Measurements from ENCODE around the gene COLEC12.
"Not testable (repeated sequence)": the region's sequence is repeated elsewhere in the genome, so short reads cannot be mapped to it uniquely, and the experiment has no call there.

Gene COLEC12

DNA sequence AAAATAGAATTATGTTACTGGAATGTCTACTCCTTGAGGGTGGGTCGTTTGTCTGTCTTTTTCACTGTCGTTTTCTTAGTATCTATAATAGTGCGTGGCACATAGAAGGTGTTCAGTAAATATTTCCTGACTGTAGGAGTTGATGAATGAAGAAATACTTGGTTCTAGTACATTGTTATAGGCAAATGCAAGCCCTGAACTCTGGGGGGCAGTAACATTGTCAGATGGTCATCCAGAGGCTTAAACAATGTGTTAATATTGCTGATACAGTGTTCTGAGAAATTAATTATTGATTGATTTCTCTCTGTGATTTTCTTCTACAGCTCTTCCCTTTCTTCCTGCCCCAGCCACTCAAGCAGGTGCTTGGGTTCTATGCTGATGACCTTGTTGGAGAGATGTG, 208.2 kb downstream of the COLEC12 start:
- no peaks in the 10 kb centered on the region for H3K4me1 Mint-ChIP-seq (ENCODE audit: low read depth)

GRCh38 chr18:289970-290369, 210.5 kb downstream of the COLEC12 start:
- H3K27me3 Mint-ChIP-seq (ENCODE audit: low read depth): peaks cover 12% of the 10 kb centered on the region
- not testable (repeated sequence) for H3K4me1 Mint-ChIP-seq (ENCODE audit: low read depth); DNase-seq (ENCODE audit: low spot score); H3K9me3 Mint-ChIP-seq; H3K36me3 Mint-ChIP-seq (ENCODE audit: low read depth); H3K4me3 Mint-ChIP-seq; H3K27ac Mint-ChIP-seq

More for the DNA sequence above, 208.2 kb downstream of the COLEC12 start:
- no peaks in the 10 kb centered on the region for H3K9me3 Mint-ChIP-seq
- H3K27ac Mint-ChIP-seq: no peak overlapping the region
- H3K27me3 Mint-ChIP-seq (ENCODE audit: low read depth): peaks cover 10% of the 10 kb centered on the region
- no peak overlapping the region for H3K4me3 Mint-ChIP-seq
- H3K36me3 Mint-ChIP-seq (ENCODE audit: low read depth): no peaks in the 10 kb centered on the region
- no peak for DNase-seq (ENCODE audit: low spot score)

- no peak for DNase-seq (ENCODE audit: low spot score)
- peaks cover 7% of the 10 kb centered on the region for H3K27me3 Mint-ChIP-seq (ENCODE audit: low read depth)
- H3K27ac Mint-ChIP-seq: no peak overlapping the region
- H3K36me3 Mint-ChIP-seq (ENCODE audit: low read depth): no peaks in the 10 kb centered on the region
- no peak overlapping the region for H3K4me3 Mint-ChIP-seq
- no peaks in the 10 kb centered on the region for H3K4me1 Mint-ChIP-seq (ENCODE audit: low read depth)
- no peaks in the 10 kb centered on the region for H3K9me3 Mint-ChIP-seq
These were observed 211.5 kb downstream of the COLEC12 start for GRCh38 chr18:289026-289425.

GRCh38 chr18:286515-287310, 213.8 kb downstream of the COLEC12 start:
- DNase-seq (ENCODE audit: low spot score): no peak
- H3K4me1 Mint-ChIP-seq (ENCODE audit: low read depth): no peaks in the 10 kb centered on the region
- no peak overlapping the region for H3K27ac Mint-ChIP-seq
- H3K4me3 Mint-ChIP-seq: no peak overlapping the region
- H3K27me3 Mint-ChIP-seq (ENCODE audit: low read depth): peaks cover 7% of the 10 kb centered on the region
- H3K9me3 Mint-ChIP-seq: no peaks in the 10 kb centered on the region
- no peaks in the 10 kb centered on the region for H3K36me3 Mint-ChIP-seq (ENCODE audit: low read depth)

DNA sequence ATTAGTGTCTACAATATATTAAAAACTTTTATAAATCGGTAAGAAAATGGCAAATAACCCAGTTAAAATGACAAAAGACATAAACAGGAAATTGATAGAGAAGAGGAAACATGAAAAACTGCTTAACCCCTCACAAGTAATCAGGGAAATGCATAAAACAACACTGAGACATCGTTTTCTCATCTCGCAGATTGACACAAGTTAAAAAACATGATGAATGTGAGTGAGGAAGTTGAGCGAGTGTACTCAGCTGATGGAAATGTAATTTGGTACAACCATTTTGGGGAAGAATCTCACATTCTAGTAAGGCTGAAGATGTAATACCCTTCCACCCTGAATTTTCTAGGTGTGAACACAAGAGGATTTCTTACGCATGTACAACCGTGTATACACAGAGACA, 214.7 kb downstream of the COLEC12 start:
- no peak for DNase-seq (ENCODE audit: low spot score)
- H3K27me3 Mint-ChIP-seq (ENCODE audit: low read depth): peaks cover 10% of the 10 kb centered on the region
- no peaks in the 10 kb centered on the region for H3K9me3 Mint-ChIP-seq
- H3K36me3 Mint-ChIP-seq (ENCODE audit: low read depth): no peaks in the 10 kb centered on the region
- no peak overlapping the region for H3K27ac Mint-ChIP-seq
- H3K4me3 Mint-ChIP-seq: no peak overlapping the region
- H3K4me1 Mint-ChIP-seq (ENCODE audit: low read depth): no peaks in the 10 kb centered on the region

- Mint-ChIP-seq H3K27me3 (ENCODE audit: low read depth) (peaks cover 8% of the 10 kb centered on the region), H3K4me1 (ENCODE audit: low read depth) (no peaks in the 10 kb centered on the region), H3K4me3 (no peak overlapping the region), H3K36me3 (ENCODE audit: low read depth) (no peaks in the 10 kb centered on the region), H3K27ac (no peak overlapping the region), H3K9me3 (no peaks in the 10 kb centered on the region)
- DNase-seq (ENCODE audit: low spot score): no peak
These were observed 225.0 kb downstream of the COLEC12 start for GRCh38 chr18:275486-275885.

- Mint-ChIP-seq H3K4me1 (ENCODE audit: low read depth) (peaks cover 6% of the 10 kb centered on the region), H3K4me3 (no peak overlapping the region), H3K27me3 (ENCODE audit: low read depth) (peaks cover 8% of the 10 kb centered on the region), H3K27ac (no peak overlapping the region), H3K36me3 (ENCODE audit: low read depth) (no peaks in the 10 kb centered on the region), H3K9me3 (no peaks in the 10 kb centered on the region)
- DNase-seq (ENCODE audit: low spot score): no peak
These were observed 226.2 kb downstream of the COLEC12 start for GRCh38 chr18:274313-274712.

DNA sequence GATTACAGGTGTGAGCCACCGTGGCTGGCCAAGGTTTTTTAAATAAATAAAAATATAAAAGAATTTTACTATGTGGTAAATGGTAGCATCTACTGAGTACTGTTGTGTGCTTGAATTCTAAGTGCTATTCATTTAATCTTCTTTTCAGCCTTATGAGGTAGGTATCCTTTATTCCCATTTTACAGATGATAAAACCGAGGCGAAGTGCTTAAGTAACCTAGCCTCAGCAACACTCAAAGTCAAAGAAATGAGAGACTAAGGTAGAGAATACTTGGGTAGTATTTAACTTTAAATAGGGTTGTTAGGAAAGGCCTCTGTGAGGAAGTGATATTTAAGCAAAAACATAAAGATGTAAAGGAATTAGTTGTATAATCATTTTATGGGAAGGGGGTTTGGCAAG, 227.0 kb downstream of the COLEC12 start:
- DNase-seq (ENCODE audit: low spot score): no peak
- Mint-ChIP-seq H3K27ac (no peak overlapping the region), H3K27me3 (ENCODE audit: low read depth) (peaks cover 8% of the 10 kb centered on the region), H3K4me3 (no peak overlapping the region), H3K4me1 (ENCODE audit: low read depth) (peaks cover 12% of the 10 kb centered on the region), H3K36me3 (ENCODE audit: low read depth) (no peaks in the 10 kb centered on the region), H3K9me3 (no peaks in the 10 kb centered on the region)

GRCh38 chr18:272650-273049, 227.9 kb downstream of the COLEC12 start:
- peaks cover 6% of the 10 kb centered on the region for H3K27me3 Mint-ChIP-seq (ENCODE audit: low read depth)
- H3K27ac Mint-ChIP-seq: no peak overlapping the region

GRCh38 chr18:269480-270095, 230.9 kb downstream of the COLEC12 start:
- Mint-ChIP-seq H3K4me3 (peak overlapping the region; percentile 100), H3K9me3 (no peaks in the 10 kb centered on the region), H3K36me3 (ENCODE audit: low read depth) (peaks cover 7% of the 10 kb centered on the region), H3K27ac (peak overlapping the region; percentile 61), H3K4me1 (ENCODE audit: low read depth) (peaks cover 26% of the 10 kb centered on the region), H3K27me3 (ENCODE audit: low read depth) (no peaks in the 10 kb centered on the region)
- no peak for DNase-seq (ENCODE audit: low spot score)

More at GRCh38 chr18:272650-273049, 227.9 kb downstream of the COLEC12 start:
- H3K9me3 Mint-ChIP-seq: no peaks in the 10 kb centered on the region
- DNase-seq (ENCODE audit: low spot score): no peak
- no peak overlapping the region for H3K4me3 Mint-ChIP-seq
- peaks cover 3% of the 10 kb centered on the region for H3K36me3 Mint-ChIP-seq (ENCODE audit: low read depth)
- H3K4me1 Mint-ChIP-seq (ENCODE audit: low read depth): peaks cover 12% of the 10 kb centered on the region

DNA sequence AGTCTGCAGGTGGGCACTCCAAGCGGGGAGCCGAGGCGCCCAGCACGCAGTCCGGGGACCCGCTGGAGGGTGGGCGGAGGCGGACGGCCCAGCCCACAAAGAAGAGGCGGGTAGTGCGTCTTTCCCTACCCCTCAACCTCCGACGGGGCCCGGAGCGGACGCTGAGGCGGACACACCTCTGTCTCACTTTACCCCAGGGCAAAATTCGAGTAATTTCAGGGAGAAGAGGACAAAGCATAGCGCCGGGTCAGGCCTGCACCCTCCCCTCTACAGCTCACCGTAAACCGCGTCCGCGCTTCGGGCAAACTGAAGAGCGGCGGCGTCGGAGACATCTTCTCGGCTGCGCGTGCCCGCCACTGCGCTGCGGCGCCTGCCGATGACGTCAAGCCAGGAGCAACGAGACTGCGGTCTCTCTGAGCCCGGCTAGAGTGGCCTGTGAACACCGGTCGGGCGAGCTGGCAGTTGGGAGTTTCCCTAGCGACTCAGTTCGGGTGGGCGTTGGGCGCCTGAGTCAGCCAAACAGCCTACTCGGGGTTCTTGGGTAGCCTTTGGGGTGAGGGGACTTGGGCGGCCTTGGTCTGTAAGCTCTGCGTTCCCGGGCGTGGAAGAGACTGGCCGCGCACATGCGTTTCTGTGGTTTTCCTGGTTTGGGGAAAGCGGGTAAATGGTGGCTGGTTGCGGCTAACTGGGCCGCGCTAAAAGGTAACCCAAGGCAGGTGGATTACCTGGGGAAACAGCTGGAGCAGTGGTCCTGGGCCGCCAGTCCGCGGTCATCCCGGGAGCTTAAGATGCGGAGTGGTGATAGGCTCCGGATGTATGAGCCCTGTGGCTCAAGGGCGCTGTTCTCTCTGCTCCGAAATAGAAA, 232.6 kb downstream of the COLEC12 start, which contains the start of gene THOC1:
Gene THOC1 (minus strand): TSS at position 360 of the 865 bp plus-strand sequence. CDS start 28 bp downstream, at position 332.
- H3K9me3 Mint-ChIP-seq: no peaks in the 10 kb centered on the region
- peak; percentile 98 for DNase-seq (ENCODE audit: low spot score)

DNA sequence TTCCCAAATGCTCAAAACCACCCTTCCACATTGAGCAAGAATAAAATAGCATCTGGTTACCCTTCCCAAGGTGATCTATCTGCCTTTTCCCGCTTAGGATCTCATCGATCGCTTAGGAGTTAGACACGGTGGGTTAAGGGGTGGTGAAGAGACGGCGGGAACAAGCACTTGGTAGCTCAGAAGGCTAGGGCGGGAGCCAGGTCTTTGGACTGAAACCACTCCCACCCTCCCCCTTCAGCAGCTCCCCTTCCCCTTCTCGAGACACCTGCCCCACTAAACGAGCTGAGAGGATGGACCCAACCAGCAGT, 233.2 kb downstream of the COLEC12 start:
- peak overlapping the region; percentile 100 for H3K4me3 Mint-ChIP-seq
- peak overlapping the region; percentile 100 for H3K27ac Mint-ChIP-seq
- H3K27me3 Mint-ChIP-seq (ENCODE audit: low read depth): no peaks in the 10 kb centered on the region
- no peaks in the 10 kb centered on the region for H3K9me3 Mint-ChIP-seq
- peaks cover 18% of the 10 kb centered on the region for H3K36me3 Mint-ChIP-seq (ENCODE audit: low read depth)
- peaks cover 26% of the 10 kb centered on the region for H3K4me1 Mint-ChIP-seq (ENCODE audit: low read depth)
- DNase-seq (ENCODE audit: low spot score): no peak

More for the DNA sequence above, 232.6 kb downstream of the COLEC12 start, which contains the start of gene THOC1:
- no peaks in the 10 kb centered on the region for H3K27me3 Mint-ChIP-seq (ENCODE audit: low read depth)
- peaks cover 17% of the 10 kb centered on the region for H3K36me3 Mint-ChIP-seq (ENCODE audit: low read depth)
- peaks cover 26% of the 10 kb centered on the region for H3K4me1 Mint-ChIP-seq (ENCODE audit: low read depth)
- H3K27ac Mint-ChIP-seq: peak within 1 kb of the TSS; percentile 100
- peak within 1 kb of the TSS; percentile 100 for H3K4me3 Mint-ChIP-seq

All from T-helper 2 cell treated with Interferon-gamma antibody and Interleukin-4, amounts not matched to agents 5 μg/mL and 100 μg/mL, for 36 hours (primary cell).